ENCODE results near the gene BCAS3. TPM values are rescaled to one million over a fixed set of nuclear protein-coding genes. Genes with fewer than 3 reads are reported as not detected.

The BCAS3 gene
- total RNA-seq, 1 donor from 2014 or later, result 29.6 TPM

GRCh38 chr17:61423967-61424649 lies 746.5 kb downstream of the BCAS3 start:
- DNase-seq (no peak), ATAC-seq (no peak)
- no peaks in the 10 kb centered on the region for H3K36me3 ChIP-seq
- H3K27ac ChIP-seq, result no peak overlapping the region
- intact Hi-C loops (cut with DNase I), result no loop called here
- TF ChIP-seq CTCF (IDR thresholded peaks at IDR 0.05), result no peak
- H3K4me3 ChIP-seq, result no peak overlapping the region
- H3K27me3 ChIP-seq (ENCODE audit: low read depth), result peaks cover 30% of the 10 kb centered on the region
- H3K4me1 ChIP-seq, result no peaks in the 10 kb centered on the region
- no peaks in the 10 kb centered on the region for H3K9me3 ChIP-seq

GRCh38 chr17:61425682-61426481 lies 748.2 kb downstream of the BCAS3 start:
- H3K27ac ChIP-seq, result no peak overlapping the region
- no peaks in the 10 kb centered on the region for H3K36me3 ChIP-seq
- ATAC-seq (peak in 1 of 2 donors; percentile 17), DNase-seq (no peak)
- no peak overlapping the region for H3K4me3 ChIP-seq
- no peaks in the 10 kb centered on the region for H3K9me3 ChIP-seq
- no peak for TF ChIP-seq CTCF (IDR thresholded peaks at IDR 0.05)
- peaks cover 30% of the 10 kb centered on the region for H3K27me3 ChIP-seq (ENCODE audit: low read depth)
- intact Hi-C loops (cut with DNase I), result no loop called here
- H3K4me1 ChIP-seq, result no peaks in the 10 kb centered on the region

GRCh38 chr17:61426482-61427304 lies 749.0 kb downstream of the BCAS3 start:
- H3K27me3 ChIP-seq (ENCODE audit: low read depth), result peaks cover 28% of the 10 kb centered on the region
- H3K9me3 ChIP-seq, result no peaks in the 10 kb centered on the region
- intact Hi-C loops (cut with DNase I), result no loop called here
- no peak for TF ChIP-seq CTCF (IDR thresholded peaks at IDR 0.05)
- H3K36me3 ChIP-seq, result no peaks in the 10 kb centered on the region
- ATAC-seq (no peak), DNase-seq (no peak)
- no peak overlapping the region for H3K27ac ChIP-seq
- no peaks in the 10 kb centered on the region for H3K4me1 ChIP-seq
- no peak overlapping the region for H3K4me3 ChIP-seq

GRCh38 chr17:61427567-61427966 lies 749.9 kb downstream of the BCAS3 start:
- Histone ChIP-seq H3K27me3 (ENCODE audit: low read depth) (peaks cover 19% of the 10 kb centered on the region), H3K4me1 (no peaks in the 10 kb centered on the region)

More at GRCh38 chr17:61427567-61427966, 749.9 kb downstream of the BCAS3 start:
- TF ChIP-seq CTCF (IDR thresholded peaks at IDR 0.05), result no peak
- H3K27ac ChIP-seq, result no peak overlapping the region
- no peaks in the 10 kb centered on the region for H3K36me3 ChIP-seq
- ATAC-seq, result no peak
- no peak for DNase-seq
- intact Hi-C loops (cut with DNase I), result no loop called here
- no peak overlapping the region for H3K4me3 ChIP-seq
- no peaks in the 10 kb centered on the region for H3K9me3 ChIP-seq
